Measurements from ENCODE around the gene TM7SF3. TPM values are rescaled to one million over a fixed set of nuclear protein-coding genes. Genes with fewer than 3 reads are reported as not detected.

The TM7SF3 gene
- total RNA-seq, 2 donors from 2014 or later, result 36.4 to 42.2 TPM

Other genes starting within 250 kb of the TM7SF3 start
- 10 to 100 TPM; 42.6 to 76.9 TPM for gene ITPR2, start 181.2 kb downstream of the TM7SF3 start, total RNA-seq
- gene INTS13, start 76.4 kb downstream of the TM7SF3 start, total RNA-seq, result 10 to 100 TPM; 36.7 to 52.5 TPM
- 10 to 100 TPM; 55.6 to 68.5 TPM for gene FGFR1OP2, start 75.9 kb downstream of the TM7SF3 start, total RNA-seq
- gene MED21, start 8.2 kb upstream of the TM7SF3 start, total RNA-seq, result 10 to 100 TPM; 31.6 to 35.5 TPM
- gene C12orf71, start 68.2 kb upstream of the TM7SF3 start, total RNA-seq, result not detected
- gene STK38L, start 229.9 kb upstream of the TM7SF3 start, total RNA-seq, result 10 to 100 TPM; 13.7 to 14.5 TPM

Measured in natural killer cell treated with Interleukin-12 subunit alpha and Interleukin-12 subunit beta and Interleukin-15 and Interleukin-18, amount 100 ng/mL, for 72 hours (primary cell).